Small intestine (tissue), 7 donors: ENCODE data around the gene ALG14. TPM values are rescaled to one million over a fixed set of nuclear protein-coding genes. Genes with fewer than 3 reads are reported as not detected.
"Not testable (repeated sequence)": the region's sequence is repeated elsewhere in the genome, so short reads cannot be mapped to it uniquely, and the experiment has no call there.

Experiments used
- DNase-seq, 2 donors: peaks; one replicate each; pipeline versions ENCODE4 v3.0.0 to v3.0.0-alpha.2; 2013
- FAIRE-seq: peaks from 2 replicates; lab custom pipeline; 2012; peaks lifted over from hg19 to GRCh38; lab: Jason Lieb, UNC
- H3K27ac ChIP-seq, 3 donors: one replicate each; pipeline ENCODE4 v1.5.1; 2013; ENCODE audit warnings: low read length in 2 of 3, mild to moderate bottlenecking in 2 of 3, control low read depth in 1 of 3, inconsistent platforms in 1 of 3, low read depth in 1 of 3, moderate library complexity in 1 of 3
- H3K27me3 ChIP-seq, 3 donors: one replicate each; pipeline ENCODE4 v1.6.1; 2013; ENCODE audit warnings: low read length in 3 of 3, inconsistent platforms in 1 of 3; ENCODE audit not compliant: control insufficient read depth in 3 of 3, insufficient read depth in 3 of 3
- H3K36me3 ChIP-seq, 3 donors: one replicate each; pipeline ENCODE4 v1.6.1; 2013; ENCODE audit warnings: low read length in 3 of 3, inconsistent platforms in 1 of 3, low read depth in 1 of 3, mild to moderate bottlenecking in 1 of 3, moderate library complexity in 1 of 3; ENCODE audit not compliant: control insufficient read depth in 3 of 3, insufficient read depth in 2 of 3
- H3K4me1 ChIP-seq, 3 donors: one replicate each; pipeline ENCODE4 v1.6.1; 2013; ENCODE audit warnings: low read length in 2 of 3, inconsistent platforms in 1 of 3, low read depth in 1 of 3, mild to moderate bottlenecking in 1 of 3, moderate library complexity in 1 of 3; ENCODE audit not compliant: control insufficient read depth in 3 of 3, insufficient read depth in 2 of 3
- H3K4me3 ChIP-seq, 3 donors: one replicate each; pipeline ENCODE4 v1.5.1; 2013; ENCODE audit warnings: low read length in 3 of 3, control low read depth in 1 of 3, inconsistent platforms in 1 of 3, low read depth in 1 of 3, mild to moderate bottlenecking in 1 of 3, moderate library complexity in 1 of 3
- H3K9me3 ChIP-seq, 2 donors: one replicate each; pipeline ENCODE4 v1.6.1; 2013; ENCODE audit warnings: low read depth in 1 of 2, low read length in 1 of 2; ENCODE audit not compliant: control insufficient read depth in 2 of 2, insufficient read depth in 1 of 2
- WGBS, 3 donors: extraction: QIAGEN DNeasy Blood & Tissue Kit; methylation state at CpG; one replicate each; pipeline ENCODE4 v1.1.7; 2013; 5-methylcytosine and 5-hydroxymethylcytosine counted together
- polyA plus RNA-seq, 4 donors: library from polyadenylated mRNA; stranded (reverse) in 3 of 4; unstranded in 1 of 4; fragments of 200-250 nt in 3 of 4; fragments of 120-200 nt in 1 of 4; gene quantifications; one replicate each; pipeline versions ENCODE4 v1.2.1 to v1.2.3, GENCODE V29; 2013
- donor health status: healthy with polysubstance abuse.
- donor health status: control.
- donor health status: control.
- donor health status: Bipolar disorder and iron deficiency.
- donor health status: healthy.

The ALG14 gene
- polyA plus RNA-seq, 4 donors = 1.1 to 8.3 (median 2.2) TPM

GRCh38 chr1:94999456-95000131 is 73.2 kb downstream of the ALG14 start:
- Histone ChIP-seq H3K36me3 (no peaks in the 10 kb centered on the region), H3K4me3 (no peak overlapping the region), H3K9me3 (no peaks in the 10 kb centered on the region), H3K27ac (no peak overlapping the region), H3K27me3 (no peaks in the 10 kb centered on the region), H3K4me1 (peaks cover 0 to 3% (median 3%) of the 10 kb centered on the region in 3 donors)
- DNase-seq (no peak), FAIRE-seq (no peak)
- WGBS, 3 donors = 87 to 90% (median 89%) methylated on average over 4 of the region's 4 CpGs

- Histone ChIP-seq H3K27ac (no peak overlapping the region), H3K36me3 (no peaks in the 10 kb centered on the region), H3K9me3 (no peaks in the 10 kb centered on the region), H3K27me3 (no peaks in the 10 kb centered on the region), H3K4me3 (no peak overlapping the region), H3K4me1 (peaks cover 0 to 3% (median 3%) of the 10 kb centered on the region in 3 donors)
- FAIRE-seq (no peak), DNase-seq (no peak)
- WGBS, 3 donors = 86 to 95% (median 90%) methylated on average over 2 of the region's 2 CpGs
Observed at GRCh38 chr1:94998748-94999147, 74.0 kb downstream of the ALG14 start.

GRCh38 chr1:94998114-94998513 is 74.6 kb downstream of the ALG14 start:
- H3K4me3 ChIP-seq = no peak overlapping the region
- DNase-seq (no peak), FAIRE-seq (no peak)
- no peaks in the 10 kb centered on the region for H3K27me3 ChIP-seq
- H3K9me3 ChIP-seq = no peaks in the 10 kb centered on the region
- WGBS, 3 donors = 93 to 96% (median 93%) methylated on average over 3 of the region's 3 CpGs
- H3K4me1 ChIP-seq = peaks cover 0 to 3% (median 2%) of the 10 kb centered on the region in 3 donors
- H3K27ac ChIP-seq = no peak overlapping the region
- H3K36me3 ChIP-seq = no peaks in the 10 kb centered on the region

GRCh38 chr1:94995536-94995935 is 77.2 kb downstream of the ALG14 start:
- not testable (repeated sequence) for H3K36me3 ChIP-seq, H3K4me1 ChIP-seq, H3K4me3 ChIP-seq, H3K9me3 ChIP-seq, H3K27me3 ChIP-seq, H3K27ac ChIP-seq, DNase-seq, FAIRE-seq
- WGBS, 3 donors = 82 to 89% (median 86%) methylated on average over 6 of the region's 6 CpGs

- H3K27me3 ChIP-seq = no peaks in the 10 kb centered on the region
- no peak for DNase-seq
- no peaks in the 10 kb centered on the region for H3K36me3 ChIP-seq
- no peaks in the 10 kb centered on the region for H3K9me3 ChIP-seq
- no peak overlapping the region for H3K4me3 ChIP-seq
- no peaks in the 10 kb centered on the region for H3K4me1 ChIP-seq
- 35 to 37% (median 37%) methylated on average over 2 of the region's 2 CpGs for WGBS, 3 donors
- FAIRE-seq = no peak
- no peak overlapping the region for H3K27ac ChIP-seq
Observed at GRCh38 chr1:94994805-94995204, 77.9 kb downstream of the ALG14 start.

GRCh38 chr1:94993931-94994645 is 78.7 kb downstream of the ALG14 start:
- Histone ChIP-seq H3K27me3 (no peaks in the 10 kb centered on the region), H3K27ac (no peak overlapping the region), H3K36me3 (no peaks in the 10 kb centered on the region), H3K4me1 (no peaks in the 10 kb centered on the region), H3K4me3 (no peak overlapping the region), H3K9me3 (no peaks in the 10 kb centered on the region)
- FAIRE-seq (no peak), DNase-seq (no peak)
- WGBS, 3 donors = 75 to 78% (median 75%) methylated on average over 4 of the region's 4 CpGs

- Histone ChIP-seq H3K4me1 (no peaks in the 10 kb centered on the region), H3K27me3 (no peaks in the 10 kb centered on the region), H3K27ac (no peak overlapping the region), H3K9me3 (no peaks in the 10 kb centered on the region), H3K36me3 (no peaks in the 10 kb centered on the region), H3K4me3 (no peak overlapping the region)
- DNase-seq = no peak
- 55 to 66% (median 59%) methylated on average over 2 of the region's 2 CpGs for WGBS, 3 donors
- peak; percentile 81 for FAIRE-seq
Observed at GRCh38 chr1:94992863-94993563, 79.7 kb downstream of the ALG14 start.

GRCh38 chr1:94992161-94992560 is 80.6 kb downstream of the ALG14 start:
- Histone ChIP-seq H3K4me3 (no peak overlapping the region), H3K9me3 (no peaks in the 10 kb centered on the region), H3K4me1 (no peaks in the 10 kb centered on the region), H3K36me3 (peaks cover 0 to 2% (median 0%) of the 10 kb centered on the region in 3 donors), H3K27me3 (no peaks in the 10 kb centered on the region), H3K27ac (no peak overlapping the region)
- WGBS, 3 donors = 80 to 85% (median 84%) methylated on average over 5 of the region's 5 CpGs
- FAIRE-seq = no peak
- DNase-seq = no peak
